H9 (cell line): Measurements from ENCODE around the gene SRPK3. TPM values are rescaled to one million over a fixed set of nuclear protein-coding genes. Genes with fewer than 3 reads are reported as not detected.

Experiments used
- DNase-seq: peaks from one replicate; pipeline ENCODE4 v3.0.0-alpha.2; 2017
- H2AFZ ChIP-seq: one replicate; pipeline ENCODE4 v1.6.1; 2013; ENCODE audit warnings: mild to moderate bottlenecking, low read length, control low read depth, moderate library complexity
- H2AK5ac ChIP-seq: 2 replicates; pipeline ENCODE4 v1.6.1; 2013; ENCODE audit warnings: low read length, control low read depth, mixed read lengths; ENCODE audit not compliant: insufficient read length
- H2BK120ac ChIP-seq: one replicate; pipeline ENCODE4 v1.6.1; 2013; ENCODE audit warnings: low read depth, mild to moderate bottlenecking, low read length, control low read depth, inconsistent platforms; ENCODE audit not compliant: poor library complexity, severe bottlenecking
- H2BK12ac ChIP-seq: 2 replicates; pipeline ENCODE4 v1.6.1; 2013; ENCODE audit warnings: low read length, control low read depth, mixed read lengths, low read depth; ENCODE audit not compliant: insufficient read length
- H2BK15ac ChIP-seq: 2 replicates; pipeline ENCODE4 v1.6.1; 2013; ENCODE audit warnings: low read depth, low read length, control low read depth
- H2BK20ac ChIP-seq: one replicate; pipeline ENCODE4 v1.6.1; 2013; ENCODE audit warnings: low read depth, mild to moderate bottlenecking, low read length, control low read depth, inconsistent platforms; ENCODE audit not compliant: poor library complexity, severe bottlenecking
- H2BK5ac ChIP-seq: 2 replicates; pipeline ENCODE4 v1.6.1; 2013; ENCODE audit warnings: low read length, control low read depth, mixed read lengths; ENCODE audit not compliant: insufficient read length
- H3K14ac ChIP-seq: 2 replicates; pipeline ENCODE4 v1.6.1; 2013; ENCODE audit warnings: low read length, control low read depth; ENCODE audit not compliant: insufficient read depth
- H3K18ac ChIP-seq: 2 replicates; pipeline ENCODE4 v1.6.1; 2013; ENCODE audit warnings: low read depth, mild to moderate bottlenecking, mixed read lengths, low read length, control low read depth; ENCODE audit not compliant: insufficient read length
- H3K23ac ChIP-seq: 2 replicates; pipeline ENCODE4 v1.6.1; 2013; ENCODE audit warnings: low read length, control low read depth, mixed read lengths, low read depth; ENCODE audit not compliant: insufficient read length
- H3K23me2 ChIP-seq: 2 replicates; pipeline ENCODE4 v1.6.1; 2013; ENCODE audit warnings: low read depth, mild to moderate bottlenecking, mixed read lengths, low read length, control low read depth; ENCODE audit not compliant: insufficient read length, poor library complexity, severe bottlenecking
- H3K27ac ChIP-seq: 2 replicates; pipeline ENCODE4 v1.5.1; 2013; ENCODE audit warnings: low read length, control low read depth, mixed read lengths, low read depth; ENCODE audit not compliant: insufficient read length
- H3K27me3 ChIP-seq: 2 replicates; pipeline ENCODE4 v1.6.1; 2013; ENCODE audit warnings: low read length, control low read depth, inconsistent platforms; ENCODE audit not compliant: insufficient read depth
- H3K4ac ChIP-seq: 2 replicates; pipeline ENCODE4 v1.6.1; 2013; ENCODE audit warnings: low read depth, mild to moderate bottlenecking, control low read depth, inconsistent platforms, low read length, moderate library complexity
- H3K4me1 ChIP-seq: 2 replicates; pipeline ENCODE4 v1.6.1; 2013; ENCODE audit warnings: low read length, control low read depth, inconsistent platforms; ENCODE audit not compliant: insufficient read depth
- H3K4me2 ChIP-seq: 2 replicates; pipeline ENCODE4 v1.6.1; 2013; ENCODE audit warnings: low read length, control low read depth, mixed read lengths; ENCODE audit not compliant: insufficient read length, insufficient read depth
- H3K56ac ChIP-seq: 2 replicates; pipeline ENCODE4 v1.6.1; 2013; ENCODE audit warnings: low read depth, mild to moderate bottlenecking, mixed read lengths, low read length, control low read depth; ENCODE audit not compliant: insufficient read length
- H3K79me1 ChIP-seq: 2 replicates; pipeline ENCODE4 v1.6.1; 2013; ENCODE audit warnings: low read depth, mild to moderate bottlenecking, moderate library complexity, low read length, control low read depth, inconsistent platforms; ENCODE audit not compliant: insufficient read depth, poor library complexity, severe bottlenecking
- H3K79me2 ChIP-seq: 2 replicates; pipeline ENCODE4 v1.6.1; 2013; ENCODE audit warnings: low read length, control low read depth, inconsistent platforms; ENCODE audit not compliant: insufficient read depth
- H3K9ac ChIP-seq: 2 replicates; pipeline ENCODE4 v1.6.1; 2013; ENCODE audit warnings: low read length, control low read depth, mixed read lengths; ENCODE audit not compliant: insufficient read length; ENCODE audit errors: extremely low read depth
- H3K9me3 ChIP-seq: one replicate; pipeline ENCODE4 v1.6.1; 2013; ENCODE audit warnings: low read depth, low read length, inconsistent platforms; ENCODE audit not compliant: control insufficient read depth
- H3T11ph ChIP-seq: one replicate; pipeline ENCODE4 v1.6.1; 2013; ENCODE audit warnings: mild to moderate bottlenecking, low read length, control low read depth, inconsistent platforms
- H4K20me1 ChIP-seq: one replicate; pipeline ENCODE4 v1.6.1; 2013; ENCODE audit not compliant: control insufficient read depth, insufficient read length, insufficient read depth
- H4K5ac ChIP-seq: 2 replicates; pipeline ENCODE4 v1.6.1; 2013; ENCODE audit warnings: low read depth, mild to moderate bottlenecking, mixed read lengths, low read length, control low read depth; ENCODE audit not compliant: insufficient read length
- H4K8ac ChIP-seq: replicated peaks from 2 replicates; pipeline ENCODE4 v1.6.1; 2013; ENCODE audit warnings: low read length, control low read depth, mixed read lengths, low read depth; ENCODE audit not compliant: insufficient read length
- H4K91ac ChIP-seq: 2 replicates; pipeline ENCODE4 v1.6.1; 2013; ENCODE audit warnings: low read depth, mild to moderate bottlenecking, moderate library complexity, mixed read lengths, low read length, control low read depth; ENCODE audit not compliant: insufficient read length
- H3K27ac Mint-ChIP-seq, 3 experiments: 2 replicates in 2 of 3; 3 replicates in 1 of 3; pipeline ENCODE4 v1.8.0; 2020 to 2021; ENCODE audit warnings: mixed read lengths in 3 of 3, mild to moderate bottlenecking in 1 of 3, moderate library complexity in 1 of 3
- H3K27me3 Mint-ChIP-seq: 2 replicates; pipeline ENCODE4 v1.8.0; 2021; ENCODE audit warnings: low read depth, mild to moderate bottlenecking, moderate library complexity, mixed read lengths
- H3K36me3 Mint-ChIP-seq, 3 experiments: 2 replicates in 2 of 3; 3 replicates in 1 of 3; pipeline ENCODE4 v1.8.0; 2020 to 2021; ENCODE audit warnings: low read depth in 3 of 3, mixed read lengths in 3 of 3; ENCODE audit not compliant: insufficient read depth in 1 of 3
- H3K4me1 Mint-ChIP-seq, 2 experiments: 2 replicates each; pipeline ENCODE4 v1.8.0; 2020; ENCODE audit warnings: mixed read lengths in 2 of 2
- H3K4me3 Mint-ChIP-seq, 2 experiments: 2 replicates in 1 of 2; 3 replicates in 1 of 2; pipeline ENCODE4 v1.8.0; 2020 to 2021; ENCODE audit warnings: mild to moderate bottlenecking in 2 of 2, mixed read lengths in 2 of 2, moderate library complexity in 1 of 2
- H3K9me3 Mint-ChIP-seq, 2 experiments: 2 replicates in 1 of 2; 3 replicates in 1 of 2; pipeline ENCODE4 v1.8.0; 2020; ENCODE audit warnings: mild to moderate bottlenecking in 2 of 2, mixed read lengths in 2 of 2, moderate library complexity in 1 of 2
- CTCF ChIP-seq: fragments of 200-600 bp; sonication (generic); conservative IDR thresholded peaks from 3 replicates; pipeline ENCODE4 v1.8.0; 2021; ENCODE audit warnings: antibody characterized with exemption, mild to moderate bottlenecking
- WGBS: extraction: QIAGEN DNeasy Blood & Tissue Kit; methylation state at CpG from one replicate; pipeline ENCODE4 v1.1.7; 2013; ENCODE audit warnings: missing lambda C conversion rate, low lambda C conversion rate, mixed read lengths; ENCODE audit not compliant: insufficient read length; ENCODE audit errors: extremely low coverage; 5-methylcytosine and 5-hydroxymethylcytosine counted together
- total RNA-seq: library from RNA; stranded (reverse); gene quantifications from 2 replicates; pipeline ENCODE4 v1.2.1, GENCODE V29; 2021

SRPK3 gene
- total RNA-seq, 1 experiment from 2014 or later = not detected

GRCh38 chrX:153762626-153763173, 18.1 kb upstream of the SRPK3 start:
- no peak for DNase-seq

More at GRCh38 chrX:153762626-153763173, 18.1 kb upstream of the SRPK3 start:
- Histone ChIP-seq H3K4me1 (no peaks in the 10 kb centered on the region), H3K79me2 (no peaks in the 10 kb centered on the region), H2BK120ac (no peak overlapping the region), H3K9ac (no peak overlapping the region), H2BK15ac (no peak overlapping the region), H3K4me2 (no peak overlapping the region), H2AFZ (no peak overlapping the region), H3K27ac (no peak overlapping the region), H3K79me1 (no peaks in the 10 kb centered on the region), H3T11ph (no peak overlapping the region), H2AK5ac (no peak overlapping the region), H3K23ac (no peak overlapping the region), H3K14ac (no peak overlapping the region), H4K5ac (no peak overlapping the region), H4K20me1 (no peaks in the 10 kb centered on the region), H2BK20ac (no peak overlapping the region), H3K56ac (no peak overlapping the region), H2BK5ac (no peak overlapping the region), H2BK12ac (no peak overlapping the region), H3K18ac (no peak overlapping the region), H3K23me2 (no peaks in the 10 kb centered on the region), H4K91ac (no peak overlapping the region), H3K9me3 (peaks cover 13% of the 10 kb centered on the region), H4K8ac (no peak overlapping the region), H3K27me3 (no peaks in the 10 kb centered on the region), H3K4ac (no peak overlapping the region)
- Mint-ChIP-seq H3K4me1 (peaks cover 4 to 6% of the 10 kb centered on the region in 2 experiments; a peak in 3 of 4 replicates), H3K4me3 (no peak overlapping the region), H3K27me3 (peaks cover 10% of the 10 kb centered on the region), H3K36me3 (peaks cover 0 to 3% (median 2%) of the 10 kb centered on the region in 3 experiments; a peak in 4 of 7 replicates), H3K27ac (no peak overlapping the region), H3K9me3 (peaks cover 54 to 61% of the 10 kb centered on the region in 2 experiments)
- TF ChIP-seq CTCF = no peak
- WGBS = no CpG with 5 or more reads among the region's 14 CpGs
